HG03064 (cell line): ENCODE data around the gene PES1.
A peak's percentile ranks its signal among the peaks of the same experiment; 100 is the strongest.
"Not testable (repeated sequence)": the region's sequence is repeated elsewhere in the genome, so short reads cannot be mapped to it uniquely, and the experiment has no call there.

Experiments
- ATAC-seq: cut with Tn5 transposase; IDR thresholded peaks from one replicate; pipeline ENCODE4 v1.9.1; 2021; ENCODE audit warnings: low read depth; ENCODE audit not compliant: unreplicated experiment

The PES1 gene

DNA sequence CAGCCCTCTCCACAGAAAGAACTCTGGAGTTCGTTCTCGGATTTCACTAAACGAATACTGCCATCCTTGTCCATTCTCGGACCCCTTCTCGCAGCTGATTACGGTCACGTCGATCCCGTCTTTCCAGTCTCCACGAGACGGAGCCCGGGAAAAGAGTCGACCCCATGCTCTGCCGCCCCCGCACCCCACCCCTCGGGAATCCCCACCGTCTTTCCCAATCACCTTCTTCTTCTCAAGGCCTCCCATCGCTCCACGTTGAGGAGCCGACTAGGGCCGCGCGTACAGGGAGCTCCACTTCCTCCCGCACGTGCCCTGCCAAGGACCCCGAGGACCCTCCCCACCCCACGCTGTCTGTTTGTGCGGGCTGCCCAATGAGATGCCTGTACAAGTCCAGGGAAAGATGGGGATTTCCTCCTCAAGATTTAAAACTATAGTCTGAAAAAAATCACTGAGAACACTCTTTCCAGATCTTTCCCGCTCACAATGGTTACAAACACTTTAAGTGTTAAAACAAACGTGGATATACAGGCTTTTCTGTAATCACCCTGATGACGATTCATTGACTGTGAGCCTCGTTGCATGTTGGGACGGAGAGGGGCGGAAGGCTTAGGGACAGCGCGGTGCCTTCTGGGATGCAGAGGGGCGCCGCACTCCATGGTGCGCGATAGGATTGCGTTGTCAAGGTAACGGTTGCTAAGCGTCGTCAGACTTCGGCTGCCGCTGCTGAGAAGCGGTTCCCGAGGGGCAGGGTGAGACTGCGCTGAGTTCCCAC lies at the start of gene PES1:
PES1 (minus strand) TSS at position 323 of the 772 bp plus-strand sequence; CDS start at position 246, 77 bp downstream.
- peak; percentile 78 for ATAC-seq

DNA sequence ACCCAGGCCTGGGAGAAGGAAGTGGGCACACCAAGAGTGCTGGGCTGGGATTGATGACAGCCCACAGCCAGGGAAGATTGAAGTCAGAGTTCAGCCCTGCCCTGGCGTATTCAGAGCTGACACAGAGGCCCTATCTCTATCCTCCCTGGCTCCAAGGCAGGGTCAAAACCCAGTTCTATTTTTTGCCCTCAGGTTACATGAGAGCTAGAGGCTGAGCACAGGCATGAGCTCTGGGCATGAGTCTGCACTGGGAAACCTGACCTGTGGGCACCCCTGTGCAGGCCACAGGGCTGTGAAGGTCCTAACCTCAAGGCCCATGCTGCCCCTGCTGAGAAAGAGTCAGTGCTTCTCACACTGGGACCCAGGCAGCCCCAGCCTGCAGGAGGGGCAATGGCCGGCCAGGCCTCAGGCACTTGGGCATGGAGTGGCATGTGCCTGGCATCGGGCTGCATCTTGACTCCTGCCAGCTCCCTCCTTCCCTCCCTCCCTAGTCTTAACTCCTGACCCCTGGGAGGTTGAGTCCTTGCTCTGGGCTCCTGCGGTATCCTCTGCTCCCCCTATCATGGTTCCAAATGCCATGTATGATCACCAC lies 49.2 kb upstream of the PES1 start:
- ATAC-seq = no peak

GRCh38 chr22:30640361-30640760 lies 48.7 kb upstream of the PES1 start:
- no peak for ATAC-seq

- ATAC-seq = no peak
Measured at GRCh38 chr22:30637701-30638114, 46.0 kb upstream of the PES1 start.

DNA sequence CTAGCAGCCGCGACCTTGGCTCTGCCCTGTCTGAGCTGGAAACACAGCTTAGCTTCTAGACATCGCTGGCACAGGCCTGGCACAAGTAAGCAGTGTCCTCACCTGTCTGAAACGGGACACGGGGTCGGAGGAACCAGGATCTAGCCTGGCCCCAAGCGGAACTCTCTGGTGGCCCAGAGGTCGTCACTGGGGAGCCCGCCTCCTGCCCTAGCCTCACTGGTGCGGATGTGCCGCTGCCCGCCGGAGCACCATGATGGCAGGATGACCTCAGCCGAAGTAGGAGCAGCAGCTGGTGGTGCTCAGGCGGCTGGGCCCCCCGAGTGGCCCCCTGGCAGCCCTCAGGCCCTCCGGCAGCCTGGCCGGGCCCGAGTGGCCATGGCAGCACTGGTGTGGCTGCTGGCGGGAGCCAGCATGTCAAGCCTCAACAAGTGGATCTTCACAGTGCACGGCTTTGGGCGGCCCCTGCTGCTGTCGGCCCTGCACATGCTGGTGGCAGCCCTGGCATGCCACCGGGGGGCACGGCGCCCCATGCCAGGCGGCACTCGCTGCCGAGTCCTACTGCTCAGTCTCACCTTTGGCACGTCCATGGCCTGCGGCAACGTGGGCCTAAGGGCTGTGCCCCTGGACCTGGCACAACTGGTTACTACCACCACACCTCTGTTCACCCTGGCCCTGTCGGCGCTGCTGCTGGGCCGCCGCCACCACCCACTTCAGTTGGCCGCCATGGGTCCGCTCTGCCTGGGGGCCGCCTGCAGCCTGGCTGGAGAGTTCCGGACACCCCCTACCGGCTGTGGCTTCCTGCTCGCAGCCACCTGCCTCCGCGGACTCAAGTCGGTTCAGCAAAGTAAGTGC lies 44.7 kb upstream of the PES1 start:
- ATAC-seq = no peak

DNA sequence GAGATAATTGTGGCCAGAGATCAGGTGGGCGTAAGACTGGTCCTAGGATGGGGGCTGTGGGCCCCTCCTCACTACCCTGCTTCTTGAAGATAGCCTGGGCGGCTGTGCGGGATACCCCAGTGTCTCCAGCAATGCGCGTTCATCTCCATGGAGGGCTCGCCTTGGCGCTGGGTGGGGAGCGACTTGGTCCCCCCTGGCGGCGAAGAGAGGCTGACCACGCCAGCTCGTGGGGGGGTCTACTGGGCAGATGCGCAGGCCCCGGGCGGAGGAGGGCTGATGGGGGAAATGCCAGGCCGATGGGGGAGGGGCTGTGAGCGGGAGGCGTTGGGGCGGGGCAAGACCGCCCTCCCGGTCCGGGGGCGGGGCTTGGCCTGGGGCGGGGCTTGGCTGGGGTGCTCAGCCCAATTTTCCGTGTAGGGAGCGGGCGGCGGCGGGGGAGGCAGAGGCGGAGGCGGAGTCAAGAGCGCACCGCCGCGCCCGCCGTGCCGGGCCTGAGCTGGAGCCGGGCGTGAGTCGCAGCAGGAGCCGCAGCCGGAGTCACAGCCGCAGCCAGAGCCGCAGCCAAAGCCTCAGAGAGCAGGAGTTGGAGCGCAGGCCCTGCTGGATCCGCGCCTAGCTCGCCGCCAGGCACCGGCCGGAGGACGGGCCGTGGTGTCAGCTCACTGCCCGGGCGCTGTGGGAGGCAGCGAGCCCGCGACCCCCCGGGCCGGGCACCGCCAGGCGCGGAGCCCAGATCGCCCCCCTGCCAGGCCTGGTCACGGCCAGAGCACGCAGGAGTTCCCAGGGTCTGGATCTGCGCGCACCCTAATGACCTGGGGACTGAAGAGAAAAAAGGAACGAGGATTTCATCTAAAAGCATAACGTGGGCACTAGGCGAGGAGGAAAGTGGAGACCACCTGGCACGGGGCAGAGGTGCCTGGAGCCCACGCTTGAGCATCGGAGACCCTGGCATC lies 43.8 kb upstream of the PES1 start, which contains the start of gene SLC35E4:
SLC35E4 (plus strand) TSS at position 509 of the 953 bp plus-strand sequence. CDS start 670 bp downstream, outside the sequence.
- peak; percentile 43 for ATAC-seq

- peak; percentile 67 for ATAC-seq
Measured at GRCh38 chr22:30634471-30635233, 42.9 kb upstream of the PES1 start.

DNA sequence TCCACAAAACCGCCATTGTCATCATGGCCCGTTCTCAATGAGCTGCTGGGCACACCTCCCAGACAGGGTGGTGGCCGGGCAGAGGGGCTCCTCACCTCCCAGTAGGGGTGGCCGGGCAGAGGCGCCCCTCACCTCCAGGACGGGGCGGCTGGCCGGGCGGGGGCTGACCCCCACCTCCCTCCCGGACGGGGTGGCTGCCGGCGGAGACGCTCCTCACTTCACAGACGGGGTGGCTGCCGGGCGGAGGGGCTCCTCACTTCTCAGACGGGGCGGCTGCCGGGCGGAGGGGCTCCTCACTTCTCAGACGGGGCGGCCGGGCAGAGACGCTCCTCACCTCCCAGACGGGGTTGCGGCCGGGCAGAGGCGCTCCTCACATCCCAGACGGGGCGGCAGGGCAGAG lies 39.8 kb upstream of the PES1 start:
- not testable (repeated sequence) for ATAC-seq

GRCh38 chr22:30628491-30628890 lies 36.8 kb upstream of the PES1 start:
- no peak for ATAC-seq

DNA sequence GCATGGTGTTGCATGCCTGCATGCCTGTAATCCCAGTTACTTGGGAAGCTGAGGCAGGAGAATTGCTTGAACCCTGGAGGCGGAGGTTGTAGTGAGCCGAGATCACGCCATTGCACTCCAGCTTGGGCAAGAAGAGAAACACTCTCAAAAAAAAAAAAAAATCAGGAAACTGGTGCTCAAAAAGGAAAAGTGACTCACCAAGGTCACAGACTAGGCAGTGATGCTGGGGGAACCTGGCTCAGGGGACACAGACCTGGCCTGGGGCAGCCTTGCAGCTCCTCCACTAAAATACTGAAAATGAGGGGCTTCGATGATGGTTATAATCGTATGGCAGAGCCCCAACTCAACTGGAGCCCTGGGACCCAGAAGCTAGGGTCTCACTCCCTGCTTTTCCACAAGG lies 35.8 kb upstream of the PES1 start:
- no peak for ATAC-seq

- no peak for ATAC-seq
Measured at GRCh38 chr22:30626413-30626812, 34.7 kb upstream of the PES1 start.

DNA sequence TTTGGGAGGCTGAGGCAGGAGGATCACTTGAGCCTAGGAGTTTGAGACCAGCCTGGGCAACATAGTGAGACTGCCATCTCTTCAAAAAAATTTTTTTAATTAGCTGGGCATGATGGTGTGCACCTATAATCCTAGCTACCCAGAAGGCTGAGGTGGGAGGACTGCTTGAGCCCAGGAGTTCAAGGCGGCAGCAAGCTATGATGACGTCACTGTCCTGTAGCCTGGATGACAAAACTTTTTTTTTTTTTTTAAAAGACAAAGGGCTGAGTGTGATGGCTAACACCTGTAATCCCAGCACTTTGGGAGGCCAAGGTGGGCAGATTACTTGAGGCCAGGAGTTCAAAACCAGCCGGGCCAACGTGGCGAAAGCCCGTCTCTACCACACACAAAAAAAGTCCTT lies 28.2 kb upstream of the PES1 start:
- not testable (repeated sequence) for ATAC-seq

- no peak for ATAC-seq
Measured at GRCh38 chr22:30617819-30618218, 26.1 kb upstream of the PES1 start.

GRCh38 chr22:30615543-30615954 lies 23.8 kb upstream of the PES1 start:
- no peak for ATAC-seq

DNA sequence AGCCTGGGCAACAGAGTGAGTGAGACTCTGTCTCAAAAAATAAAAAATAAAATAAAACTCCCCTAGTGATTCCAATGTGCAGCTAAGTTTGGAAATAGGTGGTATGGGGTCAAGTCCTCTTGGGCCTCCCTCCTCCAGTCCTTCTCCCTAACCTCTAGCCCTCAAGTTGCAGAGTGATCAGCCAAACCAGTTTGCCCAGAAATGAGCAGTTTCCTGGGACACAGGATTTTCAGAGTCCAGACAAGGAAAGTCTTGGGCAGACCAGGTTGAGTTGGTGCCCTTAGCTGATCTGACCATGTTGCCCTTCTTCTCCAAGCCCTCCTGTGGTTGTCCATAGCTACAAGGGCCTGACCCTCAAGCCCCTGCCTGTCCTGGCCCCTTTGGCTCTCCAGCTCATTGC lies 23.2 kb upstream of the PES1 start:
- ATAC-seq = no peak

GRCh38 chr22:30614268-30614667 lies 22.6 kb upstream of the PES1 start:
- ATAC-seq = no peak

GRCh38 chr22:30612789-30613188 lies 21.1 kb upstream of the PES1 start:
- ATAC-seq = no peak

DNA sequence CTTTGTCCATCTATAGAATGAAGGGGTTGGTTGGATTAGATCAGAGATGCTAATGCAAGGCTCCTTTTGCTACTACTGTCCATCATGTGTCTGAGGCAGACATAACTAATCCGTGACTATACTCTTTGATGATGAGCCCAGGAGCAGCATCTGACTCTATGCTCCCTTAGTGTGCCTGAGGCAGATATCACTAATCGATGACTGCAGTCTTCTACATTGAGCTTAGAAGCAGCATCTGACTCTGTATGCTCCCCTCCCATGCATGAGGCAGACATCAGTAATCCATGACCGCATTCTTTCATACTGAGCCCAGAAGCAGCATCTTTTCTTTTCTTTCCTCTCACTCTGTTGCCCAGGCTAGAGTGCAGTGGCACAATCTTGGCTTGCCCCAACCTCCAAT lies 19.5 kb upstream of the PES1 start:
- no peak for ATAC-seq

- ATAC-seq = no peak
Measured at GRCh38 chr22:30610299-30610698, 18.6 kb upstream of the PES1 start.
